ENCODE measurements around the gene KRT81.

DNA sequence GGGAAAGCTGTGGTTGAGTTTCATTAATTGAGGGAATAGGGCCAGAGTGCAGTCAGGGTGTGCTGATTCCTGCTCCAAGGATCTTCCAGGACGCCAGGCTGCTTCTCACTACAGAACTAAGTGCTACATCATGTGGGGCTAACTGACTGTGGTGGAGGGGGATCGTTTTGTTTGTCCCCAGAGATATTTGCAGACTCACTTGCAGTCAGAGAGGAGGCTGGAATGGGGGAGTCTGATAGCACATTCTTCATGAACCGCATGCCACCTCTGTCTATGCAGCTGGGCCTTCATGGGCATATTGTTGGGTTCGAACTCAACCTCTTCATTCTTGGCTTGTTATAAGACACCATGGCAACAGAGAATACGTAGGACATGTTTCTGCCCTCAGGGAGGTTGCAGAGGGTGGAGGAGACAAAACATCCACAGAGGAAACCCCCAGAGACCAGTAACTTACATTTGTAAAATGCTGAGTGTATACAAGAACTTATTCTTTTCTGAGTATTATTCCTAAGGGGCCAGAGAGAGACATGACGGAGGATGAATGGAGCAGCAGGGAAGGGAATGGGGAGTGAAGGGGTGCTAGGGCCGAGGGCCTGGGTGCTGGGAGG, 45.3 kb downstream of the KRT81 start:
- no peak for TF ChIP-seq EZH2 (IDR thresholded peaks at IDR 0.05)
- TF ChIP-seq POLR2AphosphoS5 (IDR thresholded peaks at IDR 0.05; ENCODE audit: borderline replicate concordance, low read depth, low read length), result no peak
- TF ChIP-seq FOXP2 (optimal IDR thresholded peaks at IDR 0.05; ENCODE audit: control extremely low read depth, extremely low read length, insufficient read depth), result no peak
